ENCODE measurements around the gene POLN. TPM values are rescaled to one million over a fixed set of nuclear protein-coding genes. Genes with fewer than 3 reads are reported as not detected.
A peak's percentile ranks its signal among the peaks of the same experiment; 100 is the strongest.
"Not testable (repeated sequence)": the region's sequence is repeated elsewhere in the genome, so short reads cannot be mapped to it uniquely, and the experiment has no call there.

The POLN gene
- polyA plus RNA-seq, 5 donors: 3.0 to 4.6 (median 3.7) TPM

- no peak for DNase-seq
These were observed 198.9 kb downstream of the POLN start for GRCh38 chr4:2042947-2043395.

GRCh38 chr4:2042204-2042946 lies 199.5 kb downstream of the POLN start:
- no peak for DNase-seq

- peak; percentile 57 to 61 for DNase-seq
These were observed 200.4 kb downstream of the POLN start for GRCh38 chr4:2041239-2042130.

GRCh38 chr4:2040391-2041238 lies 201.3 kb downstream of the POLN start:
- DNase-seq: no peak

DNA sequence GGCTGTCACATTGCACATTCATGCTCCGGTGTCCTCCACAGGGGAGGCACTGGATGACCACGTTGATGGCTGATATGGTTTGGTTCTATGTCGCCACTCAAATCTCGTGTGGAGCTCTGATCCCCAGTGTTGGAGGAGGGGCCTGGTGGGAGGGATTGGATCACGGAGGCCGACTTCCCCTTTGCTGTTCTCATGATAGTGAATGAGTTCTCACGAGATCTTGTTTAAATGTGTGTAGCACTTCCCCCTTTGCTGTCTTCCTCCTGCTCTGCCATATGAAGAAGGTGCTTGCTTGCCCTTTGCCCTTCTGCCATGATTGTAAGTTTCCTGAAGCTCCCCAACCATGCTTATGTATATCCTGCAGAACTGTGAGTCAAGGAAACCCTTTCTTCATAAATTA lies 205.1 kb downstream of the POLN start:
- no peak for DNase-seq

DNA sequence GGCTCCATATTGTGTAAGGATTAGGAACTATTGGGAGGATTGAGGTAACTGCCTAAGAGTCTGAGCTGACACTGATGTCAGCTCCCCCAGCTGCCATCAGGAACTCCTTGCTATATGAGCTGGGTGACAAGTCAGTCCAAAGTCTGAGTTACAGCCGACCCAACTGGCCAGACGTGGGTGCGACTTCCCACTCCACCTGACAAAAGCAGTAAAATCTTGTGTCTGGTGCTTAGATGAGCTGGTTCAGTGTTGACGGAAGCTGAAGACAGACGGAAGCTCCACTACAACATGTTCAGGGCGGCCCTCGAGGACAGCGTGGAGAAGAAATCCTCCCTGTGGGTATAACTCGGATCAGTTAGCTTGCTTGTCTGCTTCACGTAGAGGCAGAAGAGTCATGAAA lies 205.6 kb downstream of the POLN start:
- no peak for DNase-seq

DNA sequence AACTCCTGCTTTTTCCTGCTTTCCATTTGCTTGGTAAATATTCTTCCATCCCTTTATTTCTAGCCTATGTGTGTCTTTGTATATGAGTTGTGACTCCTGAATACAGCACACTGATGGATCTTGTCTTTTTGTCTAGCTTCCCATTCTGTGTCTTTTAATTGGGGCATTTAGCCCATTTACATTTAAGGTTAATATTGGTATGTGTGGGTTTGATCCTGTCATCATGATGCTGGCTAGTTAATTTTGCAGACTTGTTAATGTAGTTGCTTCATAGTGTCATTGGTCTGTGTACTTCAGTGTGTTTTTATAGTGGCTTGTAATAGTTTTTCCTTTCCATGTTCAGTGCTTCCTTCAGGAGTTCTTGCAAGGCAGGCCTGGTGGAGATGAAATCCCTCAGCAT lies 210.8 kb downstream of the POLN start:
- DNase-seq: not testable (repeated sequence)

DNA sequence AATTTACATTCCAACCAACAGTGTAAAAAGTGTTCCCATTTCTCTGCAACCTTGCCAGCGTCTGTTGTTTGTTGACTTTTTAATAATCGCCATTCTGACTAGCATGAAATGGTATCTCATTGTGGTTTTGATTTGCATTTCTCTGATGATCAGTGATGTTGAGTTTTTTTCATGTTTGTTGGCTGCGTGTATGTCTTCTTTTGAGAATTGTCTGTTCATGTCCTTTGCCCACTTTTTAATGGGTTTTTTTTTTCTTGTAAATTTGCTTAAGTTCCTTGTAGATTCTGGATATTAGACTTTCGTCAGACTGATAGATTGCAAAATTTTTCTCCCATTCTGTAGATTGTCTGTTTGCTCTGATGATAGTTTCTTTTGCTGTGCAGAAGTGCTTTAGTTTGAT lies 214.8 kb downstream of the POLN start:
- not testable (repeated sequence) for DNase-seq

GRCh38 chr4:2025817-2026216 lies 216.1 kb downstream of the POLN start:
- DNase-seq: no peak

GRCh38 chr4:2024683-2025082 lies 217.2 kb downstream of the POLN start:
- DNase-seq: no peak

Other genes with a start within 250 kb of the POLN start
- gene NELFA, start 233.1 kb downstream of the POLN start, polyA plus RNA-seq (ENCODE audit: insufficient read depth in 1 of 5, insufficient read length in 5 of 5, low replicate concordance in 1 of 5): 10 to 100 TPM; 24.6 to 42.7 (median 33.8) TPM
- gene NAT8L, start 182.8 kb downstream of the POLN start, polyA plus RNA-seq (ENCODE audit: insufficient read depth in 1 of 5, insufficient read length in 5 of 5, low replicate concordance in 1 of 5): 1 to 10 TPM; 2.8 to 7.7 (median 4.1) TPM
- 10 to 100 TPM; 17.9 to 27.4 (median 25.0) TPM for gene HAUS3, start within 50 bp of the POLN start, polyA plus RNA-seq (ENCODE audit: insufficient read depth in 1 of 5, insufficient read length in 5 of 5, low replicate concordance in 1 of 5)
- 100 to 1,000 TPM in 1 of 5 donors, 10 to 100 TPM in 4; 66.2 to 116 (median 79.0) TPM for gene MXD4, start 20.0 kb upstream of the POLN start, polyA plus RNA-seq (ENCODE audit: insufficient read depth in 1 of 5, insufficient read length in 5 of 5, low replicate concordance in 1 of 5)
- 1 to 10 TPM; 2.9 to 4.0 (median 3.4) TPM for gene ZFYVE28, start 176.5 kb upstream of the POLN start, polyA plus RNA-seq (ENCODE audit: insufficient read depth in 1 of 5, insufficient read length in 5 of 5, low replicate concordance in 1 of 5)
- gene CFAP99, start 176.8 kb upstream of the POLN start, polyA plus RNA-seq (ENCODE audit: insufficient read depth in 1 of 5, insufficient read length in 5 of 5, low replicate concordance in 1 of 5): 1 to 10 TPM in 4 of 5 donors, under 1 TPM in 1; 0.26 to 2.0 (median 1.2) TPM
- gene RNF4, start 227.0 kb upstream of the POLN start, polyA plus RNA-seq (ENCODE audit: insufficient read depth in 1 of 5, insufficient read length in 5 of 5, low replicate concordance in 1 of 5): 10 to 100 TPM; 55.4 to 63.2 (median 59.9) TPM

Measured in right lung (tissue), 5 donors.